T-helper 2 cell (primary cell): Measurements from ENCODE around the gene IPO7.

ENCODE experiments used
- DNase-seq, 5 experiments: peaks; one replicate each; pipeline versions ENCODE4 v3.0.0 to v3.0.0-alpha.2; 2012 to 2022

IPO7 gene

GRCh38 chr11:9495803-9496514 lies 111.5 kb downstream of the IPO7 start:
- DNase-seq, result no peak
